ENCODE results near the gene COL18A1. TPM values are rescaled to one million over a fixed set of nuclear protein-coding genes. Genes with fewer than 3 reads are reported as not detected.

Gene COL18A1
- total and polyA plus RNA-seq, 3 donors from 2014 or later: 53.2 to 165 (median 111) TPM

- Histone ChIP-seq H3K36me3 (ENCODE audit: low read depth, missing control alignments) (no peaks in the 10 kb centered on the region), H3K4me1 (no peaks in the 10 kb centered on the region), H3K27me3 (no peaks in the 10 kb centered on the region), H3K9me3 (no peaks in the 10 kb centered on the region), H3K4me3 (no peak overlapping the region), H3K27ac (no peak overlapping the region)
- TF ChIP-seq CTCF (IDR thresholded peaks at IDR 0.05) (no peak), POLR2A (IDR thresholded peaks at IDR 0.05) (no peak)
- DNase-seq: no peak
- intact Hi-C loops (cut with DNase I; ENCODE audit: low total_unique reads): no loop called here
- WGBS, 2 donors: 79 to 89% methylated on average over 17 to 21 of the region's 21 CpGs
Observed at GRCh38 chr21:45379171-45379900, 25.6 kb upstream of the COL18A1 start.

DNA sequence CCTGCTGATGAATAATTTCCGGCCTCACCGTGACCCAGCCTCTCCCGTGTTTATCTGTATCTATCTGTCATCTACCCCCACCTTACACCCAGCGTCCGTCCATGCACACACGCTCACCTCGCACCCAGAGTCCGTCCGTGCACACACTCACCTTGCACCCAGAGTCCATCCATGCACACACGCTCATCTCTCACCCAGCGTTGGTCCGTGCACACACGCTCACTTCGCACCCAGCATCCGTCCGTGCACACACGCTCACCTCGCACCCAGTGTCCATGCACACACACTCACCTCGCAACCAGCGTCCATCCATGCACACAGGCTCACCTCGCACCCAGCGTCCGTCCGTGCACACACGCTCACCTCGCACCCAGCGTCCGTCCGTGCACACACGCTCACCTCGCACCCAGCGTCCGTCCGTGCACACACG, 25.0 kb upstream of the COL18A1 start:
- Histone ChIP-seq H3K27ac (no peak overlapping the region), H3K4me1 (no peaks in the 10 kb centered on the region), H3K27me3 (no peaks in the 10 kb centered on the region), H3K4me3 (no peak overlapping the region), H3K9me3 (no peaks in the 10 kb centered on the region), H3K36me3 (ENCODE audit: low read depth, missing control alignments) (no peaks in the 10 kb centered on the region)
- intact Hi-C loops (cut with DNase I; ENCODE audit: low total_unique reads): no loop called here
- 96% methylated on average over 28 to 31 of the region's 35 CpGs for WGBS, 2 donors
- DNase-seq: no peak
- TF ChIP-seq POLR2A (IDR thresholded peaks at IDR 0.05) (no peak), CTCF (IDR thresholded peaks at IDR 0.05) (no peak)

DNA sequence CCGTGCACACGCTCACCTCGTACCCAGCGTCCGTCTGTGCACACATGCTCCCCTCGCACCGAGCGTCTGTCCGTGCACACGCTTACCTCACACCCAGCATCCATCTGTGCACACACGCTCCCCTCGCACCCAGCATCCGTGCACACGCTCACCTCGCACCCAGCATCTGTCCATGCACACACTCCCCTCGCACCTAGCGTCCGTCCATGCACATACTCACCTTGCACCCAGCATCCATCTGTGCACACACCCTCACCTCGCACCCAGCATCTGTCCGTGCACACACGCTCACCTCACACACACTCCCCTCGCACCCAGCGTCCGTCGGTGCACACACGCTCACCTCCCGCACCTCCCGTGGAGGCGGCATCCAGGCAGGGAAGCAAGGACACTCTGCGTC, 24.4 kb upstream of the COL18A1 start:
- intact Hi-C loops (cut with DNase I; ENCODE audit: low total_unique reads): no loop called here
- no peak for DNase-seq
- WGBS, 2 donors: 95 to 97% methylated on average over 30 of the region's 30 CpGs
- H3K36me3 ChIP-seq (ENCODE audit: low read depth, missing control alignments): no peaks in the 10 kb centered on the region
- no peak overlapping the region for H3K27ac ChIP-seq
- no peaks in the 10 kb centered on the region for H3K4me1 ChIP-seq
- H3K9me3 ChIP-seq: no peaks in the 10 kb centered on the region
- no peak for TF ChIP-seq POLR2A (IDR thresholded peaks at IDR 0.05)
- TF ChIP-seq CTCF (IDR thresholded peaks at IDR 0.05): no peak
- H3K27me3 ChIP-seq: no peaks in the 10 kb centered on the region
- H3K4me3 ChIP-seq: no peak overlapping the region

DNA sequence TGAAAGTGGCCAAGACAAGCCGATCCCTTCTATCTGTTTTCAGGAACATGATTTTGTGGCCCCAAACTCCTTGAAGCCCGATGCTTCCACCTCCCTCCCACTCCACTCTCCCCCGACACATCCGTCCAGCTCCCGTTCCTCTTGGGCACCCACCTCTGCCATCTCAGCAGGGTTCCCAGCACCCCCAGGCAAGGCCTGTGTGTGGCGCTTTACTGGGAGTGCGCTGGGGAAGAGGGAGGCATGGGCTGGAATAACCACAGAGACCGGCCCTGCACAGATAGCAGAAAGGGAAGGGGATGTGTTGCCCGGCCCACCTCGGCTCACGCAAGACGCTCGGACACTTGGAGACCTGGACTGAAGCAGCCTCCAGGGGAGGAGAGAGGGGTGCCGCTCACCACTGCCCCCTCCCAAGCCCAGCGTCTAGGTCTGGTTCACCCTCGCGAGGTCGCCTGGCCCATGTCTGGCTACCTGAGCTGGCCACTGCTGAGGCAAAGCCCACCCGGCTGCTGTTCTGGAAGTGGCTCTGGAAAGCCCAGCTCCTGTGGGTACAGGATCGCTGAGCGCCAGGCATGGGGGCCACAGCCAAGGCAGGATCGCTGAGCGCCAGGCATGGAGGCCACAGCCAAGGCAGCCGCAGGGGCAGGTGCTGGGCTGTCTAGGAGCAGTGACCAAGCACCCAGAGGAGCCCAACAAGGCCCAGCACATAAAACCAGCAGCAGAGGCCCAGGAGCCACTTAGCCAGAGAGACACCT, 23.8 kb upstream of the COL18A1 start:
- DNase-seq: no peak
- TF ChIP-seq POLR2A (IDR thresholded peaks at IDR 0.05) (no peak), CTCF (IDR thresholded peaks at IDR 0.05) (no peak)
- WGBS, 2 donors: 88 to 96% methylated on average over 12 to 24 of the region's 24 CpGs

More for the DNA sequence above, 23.8 kb upstream of the COL18A1 start:
- intact Hi-C loops (cut with DNase I; ENCODE audit: low total_unique reads): no loop called here
- no peaks in the 10 kb centered on the region for H3K9me3 ChIP-seq
- no peaks in the 10 kb centered on the region for H3K27me3 ChIP-seq
- H3K4me3 ChIP-seq: no peak overlapping the region
- no peak overlapping the region for H3K27ac ChIP-seq
- H3K4me1 ChIP-seq: no peaks in the 10 kb centered on the region
- no peaks in the 10 kb centered on the region for H3K36me3 ChIP-seq (ENCODE audit: low read depth, missing control alignments)
